GM18907 (cell line): ENCODE results near the gene MRPL27.

ENCODE experiments used
- ATAC-seq: cut with Tn5 transposase; IDR thresholded peaks from one replicate; pipeline ENCODE4 v1.9.1; 2021; ENCODE audit warnings: mild to moderate bottlenecking, moderate library complexity; ENCODE audit not compliant: unreplicated experiment

Gene MRPL27

DNA sequence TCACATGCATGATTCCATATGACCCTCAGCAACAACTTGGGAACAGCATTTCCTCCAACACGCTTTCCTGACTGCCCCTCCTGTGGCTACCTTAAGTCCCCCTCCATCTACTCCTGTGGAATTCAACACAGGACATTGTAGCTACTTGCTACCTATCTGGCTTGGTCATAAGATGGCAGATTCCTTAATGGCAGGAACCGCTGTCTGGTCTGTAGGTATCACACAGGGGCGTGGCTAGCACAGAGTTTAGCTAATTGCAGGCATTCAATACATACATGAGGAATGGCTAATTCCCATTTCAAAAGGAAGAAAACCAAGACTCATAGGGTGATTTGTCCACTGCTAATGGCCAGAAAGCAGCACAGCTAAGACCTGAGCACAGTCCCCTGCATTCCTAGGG, 15.7 kb upstream of the MRPL27 start:
- no peak for ATAC-seq

DNA sequence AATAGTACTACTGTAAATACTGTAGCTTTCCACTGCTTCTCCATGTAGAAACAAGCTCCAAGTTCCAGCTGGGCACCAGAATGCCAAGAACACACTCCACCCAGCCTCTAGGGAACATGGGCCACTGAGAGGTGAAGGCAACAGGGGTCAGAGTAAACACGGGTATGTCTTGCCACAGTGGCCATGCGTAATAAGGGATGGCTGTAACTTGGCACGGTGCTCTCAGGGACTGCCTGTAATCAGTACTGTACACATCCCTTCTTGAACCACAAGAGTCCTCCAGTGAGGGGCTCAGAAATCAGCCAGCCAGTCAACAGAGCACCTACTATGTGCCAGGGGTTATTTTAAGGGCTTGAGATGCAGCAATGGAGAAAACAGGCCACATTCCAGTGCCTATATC, 13.5 kb upstream of the MRPL27 start:
- no peak for ATAC-seq

DNA sequence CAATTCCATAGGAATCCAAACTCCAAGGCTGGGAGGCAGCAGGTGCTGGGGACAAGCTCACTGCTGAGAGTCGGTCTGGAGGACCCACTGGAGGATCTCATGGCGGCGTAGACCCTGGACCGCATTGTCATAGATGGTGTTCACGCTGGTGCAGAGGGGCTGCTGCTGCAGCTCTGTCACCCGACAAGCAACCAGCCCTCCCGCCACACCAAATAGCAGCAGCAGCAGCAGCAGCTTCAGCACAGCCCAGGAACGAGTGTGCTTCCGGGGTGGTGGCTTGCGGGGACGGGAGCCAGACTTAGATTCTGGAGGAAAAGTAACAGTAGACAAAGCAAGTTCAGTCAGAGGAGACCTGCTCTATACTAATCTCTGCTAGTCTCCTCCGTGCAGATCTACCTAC, 9.9 kb upstream of the MRPL27 start:
- no peak for ATAC-seq

DNA sequence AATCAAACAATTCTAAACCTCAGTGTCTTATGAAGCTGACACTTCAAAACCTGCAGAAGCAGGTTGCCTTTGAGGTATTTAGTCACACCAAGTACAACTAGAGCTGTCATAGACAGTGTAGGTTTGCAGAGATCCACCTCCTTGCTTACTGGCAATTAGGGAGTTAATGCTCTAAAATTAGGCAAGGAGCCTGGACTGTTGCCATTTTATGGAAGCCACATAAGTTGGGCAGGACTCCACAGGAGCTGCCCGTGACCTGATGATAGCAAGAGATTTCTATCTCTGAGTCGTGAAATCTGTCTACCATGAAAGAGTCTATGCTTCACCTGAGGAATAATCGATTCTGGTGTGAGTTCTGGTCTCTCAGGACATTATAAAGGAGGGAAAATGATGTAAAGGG, 8.9 kb upstream of the MRPL27 start:
- no peak for ATAC-seq

DNA sequence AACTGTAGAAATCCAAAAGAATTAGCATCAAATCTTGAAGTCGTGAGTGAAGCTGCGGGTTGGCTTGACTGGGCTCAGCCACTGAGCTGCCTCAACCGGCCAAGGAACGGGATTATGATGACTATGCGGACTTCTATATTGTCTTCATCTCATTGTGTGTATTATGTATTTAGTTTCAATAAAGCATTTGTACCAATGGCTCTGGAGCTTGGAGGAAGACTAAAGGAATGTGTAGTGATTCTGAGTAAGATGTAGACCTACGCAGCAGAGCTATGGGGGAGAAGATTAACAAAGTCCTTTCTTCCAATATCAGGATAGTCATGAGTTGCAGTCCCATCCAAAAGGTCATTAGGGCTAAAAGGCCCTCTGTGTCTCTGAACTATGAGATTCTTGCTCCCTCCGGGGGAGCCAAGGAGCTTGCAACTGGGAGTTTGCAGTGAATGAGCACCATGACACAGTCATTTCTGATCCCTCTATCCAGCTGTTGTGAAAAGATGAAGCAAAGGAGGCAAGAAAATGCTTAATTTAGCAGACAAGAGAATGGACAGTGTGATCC, 8.4 kb upstream of the MRPL27 start:
- no peak for ATAC-seq

DNA sequence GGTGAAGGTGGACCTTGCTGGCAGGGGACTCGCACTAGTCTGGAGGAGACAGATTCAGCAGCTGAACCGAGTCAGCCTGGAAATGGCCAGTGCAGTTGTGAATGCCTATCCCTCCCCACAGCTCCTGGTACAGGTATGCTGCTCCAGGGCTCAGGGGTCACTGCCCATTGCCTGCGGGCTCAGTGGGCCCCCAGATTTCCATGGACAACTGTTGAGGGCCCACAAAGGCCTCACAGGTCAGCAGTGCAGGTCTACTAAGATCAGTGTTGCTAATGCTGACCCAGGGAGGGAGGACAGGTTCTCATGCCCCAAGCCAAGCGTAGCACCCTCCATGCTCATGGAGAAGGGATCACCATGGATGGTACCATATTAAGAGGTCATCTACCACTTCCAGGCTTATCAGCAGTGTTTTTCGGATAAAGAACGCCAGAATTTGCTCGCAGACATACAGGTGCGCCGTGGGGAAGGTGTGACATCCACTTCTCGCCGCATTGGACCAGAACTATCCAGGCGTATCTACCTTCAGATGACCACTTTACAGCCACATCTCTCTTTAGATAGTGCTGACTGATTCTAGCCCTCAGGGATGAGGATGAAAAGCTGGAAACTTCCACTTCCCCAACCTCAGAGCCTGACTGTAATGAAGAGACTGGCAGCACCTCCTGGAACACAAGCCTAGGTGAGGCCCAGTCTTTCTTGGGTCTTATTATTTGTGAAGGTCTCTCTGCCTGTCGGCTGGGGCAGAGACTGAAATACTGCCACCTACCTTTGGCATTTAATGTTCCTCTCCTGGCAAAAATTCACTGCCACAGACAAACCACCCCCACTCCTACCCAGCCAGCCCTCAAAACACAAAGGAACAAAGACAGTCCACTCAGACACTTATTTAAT, 7.6 kb upstream of the MRPL27 start:
- ATAC-seq = no peak

DNA sequence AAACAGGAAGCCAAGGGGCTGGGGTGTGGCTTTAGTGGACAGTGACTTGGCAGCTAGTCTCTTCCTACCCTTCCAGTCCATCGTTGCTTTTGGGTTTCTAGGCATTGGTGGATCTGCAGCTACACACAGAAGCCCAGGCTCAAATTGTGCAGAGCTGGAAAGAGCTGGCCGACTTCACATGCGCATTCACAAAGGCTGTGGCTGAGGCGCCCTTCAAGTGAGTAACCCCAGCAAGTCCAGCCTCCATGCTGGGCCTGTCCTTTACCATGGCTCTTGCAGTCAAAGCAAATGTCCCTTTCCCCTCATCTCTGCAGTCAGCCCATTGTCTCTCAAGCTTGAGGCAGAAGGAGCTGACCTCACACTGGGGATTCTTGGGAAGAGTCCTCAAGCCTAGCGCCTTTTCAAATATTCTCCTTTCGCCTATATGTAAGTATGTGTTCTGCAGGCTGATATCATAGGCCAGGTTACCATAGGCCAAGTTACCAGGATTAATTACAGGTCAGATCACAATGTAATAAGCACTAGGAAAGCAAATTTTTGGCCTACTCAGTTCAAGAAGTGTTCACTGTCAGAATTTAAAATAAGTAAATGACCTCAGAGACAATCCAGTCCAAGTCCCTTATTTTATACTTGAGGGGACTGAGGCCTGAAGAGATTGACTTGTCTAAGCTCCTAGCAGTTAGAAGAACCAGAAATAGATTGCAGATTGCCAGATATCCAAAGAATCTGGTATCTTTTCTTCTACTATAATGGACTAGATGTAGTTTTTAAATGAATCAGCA, 6.6 kb upstream of the MRPL27 start:
- ATAC-seq = no peak

DNA sequence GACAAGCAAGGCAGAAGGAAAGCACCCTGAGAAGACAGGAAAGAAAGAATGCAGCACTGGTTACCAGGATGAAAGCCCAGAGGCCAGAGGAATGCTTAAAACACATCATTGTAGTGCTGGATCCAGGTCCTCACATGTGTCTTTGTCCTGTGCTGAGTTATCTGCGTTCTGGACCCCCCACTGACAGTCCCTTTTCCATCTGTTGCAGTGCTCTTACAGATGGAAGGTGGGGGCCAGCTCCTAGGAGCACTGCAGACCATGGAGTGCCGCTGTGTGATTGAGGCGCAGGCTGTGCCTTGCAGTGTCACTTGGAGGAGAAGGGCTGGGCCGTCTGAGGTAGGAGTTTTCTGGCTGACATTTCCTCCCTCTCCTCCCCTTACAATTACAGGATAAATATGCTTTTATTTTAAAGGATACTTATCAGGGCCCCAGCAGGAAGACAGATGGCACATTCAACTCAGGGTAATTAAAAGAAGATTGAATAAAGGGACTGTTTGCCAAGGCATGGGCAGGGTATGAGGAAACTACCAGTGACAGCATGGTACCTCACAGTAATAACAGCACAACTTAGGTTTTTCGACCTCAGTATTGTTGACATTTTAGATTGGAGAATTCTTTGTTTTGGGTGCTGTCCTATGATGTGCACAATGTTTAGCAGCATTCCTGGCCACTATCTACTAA, 3.0 kb upstream of the MRPL27 start:
- no peak for ATAC-seq

DNA sequence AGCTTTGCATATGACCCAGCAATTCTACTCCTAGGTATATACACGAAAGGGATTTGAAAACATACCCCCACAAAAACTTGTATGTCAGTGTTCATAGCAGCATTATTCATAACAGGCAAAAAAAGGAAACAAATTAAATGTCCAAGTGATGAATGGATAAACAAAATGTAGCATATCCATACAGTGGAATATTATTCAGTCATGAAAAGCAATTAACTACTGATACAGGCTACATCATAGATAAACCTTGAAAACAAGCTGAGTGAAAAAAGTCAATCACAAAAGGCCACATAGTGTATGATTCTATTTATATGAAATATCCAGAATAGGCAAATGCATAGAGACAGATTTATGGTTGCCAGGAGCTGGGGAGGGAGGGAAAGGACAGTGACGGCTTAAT, 721 bp upstream of the MRPL27 start:
- no peak for ATAC-seq

DNA sequence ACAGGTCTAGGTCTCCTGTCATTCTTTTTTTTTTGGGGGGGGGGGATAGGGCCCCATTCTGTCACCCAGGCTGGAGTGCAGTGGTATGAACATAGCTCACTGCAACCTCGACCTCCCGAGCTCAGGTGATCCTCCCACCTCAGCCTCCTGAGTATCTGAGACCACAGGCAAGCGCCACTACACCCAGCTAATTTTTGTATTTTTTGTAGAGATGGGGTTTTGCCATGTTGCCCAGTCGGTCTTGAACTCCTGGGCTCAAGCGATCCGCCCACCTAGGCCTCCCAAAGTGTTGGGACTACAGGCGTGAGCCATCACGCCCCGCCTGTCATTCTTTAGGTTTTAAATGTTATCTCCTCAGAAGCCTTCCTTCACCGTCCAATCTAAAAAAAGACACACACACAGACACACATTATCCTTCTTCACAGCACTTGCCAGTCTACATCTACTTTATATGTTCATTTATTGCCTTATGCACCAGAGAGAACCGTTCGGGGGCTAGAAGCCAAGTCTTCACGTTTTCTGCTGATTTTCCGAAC, 694 bp downstream of the MRPL27 start:
- ATAC-seq = no peak

DNA sequence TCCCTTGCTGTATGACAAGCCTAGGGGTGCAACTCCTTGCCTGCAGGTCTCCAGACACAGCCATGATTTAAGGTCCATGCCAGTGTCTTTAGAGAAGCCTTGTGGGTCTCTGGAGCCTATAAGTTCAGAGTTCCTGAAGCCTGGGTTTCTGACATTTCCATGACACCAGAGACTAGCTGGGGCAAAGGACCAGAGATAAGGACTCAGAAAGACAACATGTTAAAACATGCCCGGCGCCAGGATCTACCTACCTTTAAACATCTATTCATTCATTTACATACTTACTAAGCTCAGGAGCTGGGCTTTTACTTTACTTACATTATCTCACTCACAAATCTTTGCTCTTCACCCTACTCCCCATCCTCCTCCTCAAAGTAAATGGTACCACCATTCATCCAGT, 1.5 kb downstream of the MRPL27 start:
- ATAC-seq = no peak

DNA sequence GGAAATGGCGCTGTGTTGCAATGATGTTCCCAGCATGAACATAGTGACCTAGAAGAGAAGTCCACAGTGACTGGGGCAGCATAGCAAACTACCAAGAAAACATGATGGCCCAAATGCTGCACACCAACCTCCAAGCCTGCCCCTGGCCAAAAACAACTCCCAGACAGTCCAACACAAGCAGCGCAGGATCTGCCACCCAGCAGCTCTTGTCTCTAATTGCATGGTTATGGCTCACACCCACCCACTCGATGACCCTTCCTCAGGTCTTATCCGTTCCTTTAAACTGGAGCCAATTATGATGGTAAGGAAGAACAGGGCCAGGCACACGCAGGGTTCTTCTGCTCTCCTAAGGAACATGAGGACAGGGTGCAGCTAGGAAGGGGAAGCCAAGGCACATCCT, 2.9 kb downstream of the MRPL27 start:
- ATAC-seq = no peak

DNA sequence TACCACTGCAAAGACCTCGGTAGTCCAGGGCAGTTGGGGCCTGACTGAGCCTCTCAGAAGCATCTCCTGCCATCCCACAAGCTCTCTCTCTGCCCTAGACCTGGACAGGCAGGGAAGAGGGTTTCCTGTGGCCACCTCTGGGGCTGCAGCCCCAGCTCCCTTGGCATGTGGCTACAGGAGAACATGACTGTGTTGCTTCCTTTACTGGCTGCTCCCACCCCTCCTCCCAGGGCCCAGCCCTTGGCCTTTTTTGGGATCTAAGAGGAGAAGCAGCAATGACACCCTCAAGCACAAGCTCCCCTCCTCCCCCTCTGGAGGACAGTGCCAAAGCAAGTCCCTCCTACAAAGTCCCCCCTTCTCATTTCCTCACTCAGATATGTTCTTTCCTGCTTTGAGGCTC, 5.6 kb downstream of the MRPL27 start:
- ATAC-seq = no peak

DNA sequence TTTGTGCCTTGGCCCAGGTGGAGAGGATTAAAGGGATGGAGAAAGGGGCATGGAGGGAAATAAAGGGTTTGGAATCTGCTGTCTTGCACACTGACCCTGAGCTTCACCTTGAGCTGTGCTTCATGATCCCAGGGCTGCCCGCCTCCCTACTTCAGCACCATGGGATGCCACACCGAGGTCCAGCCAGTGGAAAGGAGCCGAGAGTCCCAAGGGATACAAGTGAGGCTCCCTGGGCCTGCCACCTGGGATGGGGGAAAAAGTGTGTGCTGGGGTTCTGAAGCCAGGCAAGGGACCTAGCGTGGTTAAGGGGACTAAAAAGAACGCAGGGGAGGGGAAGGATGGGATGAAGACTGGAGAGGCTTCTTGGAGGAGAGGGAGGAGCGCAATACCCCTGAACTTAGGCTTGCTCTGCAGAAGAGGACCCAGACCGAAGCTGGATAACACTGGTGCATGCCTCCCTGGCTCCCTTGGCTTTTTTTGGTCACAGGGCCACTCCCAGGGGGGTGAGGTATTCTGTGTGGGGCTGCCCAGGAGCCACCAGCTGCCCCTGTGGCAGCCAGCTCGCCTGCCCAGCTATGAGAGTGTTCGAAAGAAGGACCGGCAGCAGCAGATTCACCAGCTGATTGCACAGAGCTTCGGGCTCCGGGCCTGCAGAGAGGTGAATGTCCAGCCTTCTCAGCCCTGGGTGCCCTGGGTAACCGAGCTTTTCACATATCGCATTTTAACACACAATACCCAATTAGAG, 7.2 kb downstream of the MRPL27 start:
- no peak for ATAC-seq

DNA sequence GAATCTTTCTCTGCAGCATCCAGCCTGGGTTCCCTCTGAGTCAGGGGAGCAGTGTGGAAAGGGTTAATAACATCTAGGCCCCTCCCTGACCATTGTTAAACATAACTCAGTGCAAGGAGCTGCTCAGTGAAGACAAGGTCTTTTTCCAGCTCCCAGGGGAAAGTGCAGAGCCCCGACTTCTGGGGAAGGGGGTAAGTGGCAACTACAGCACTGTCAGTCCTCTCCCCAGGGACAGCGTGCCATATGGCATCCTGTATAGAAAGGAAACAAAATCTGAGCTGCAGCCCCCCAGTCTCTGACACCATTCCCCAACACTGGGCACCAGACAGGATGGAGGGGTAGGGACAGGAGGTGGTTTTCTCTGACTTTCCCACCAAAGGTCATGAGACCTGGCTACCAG, 7.8 kb downstream of the MRPL27 start:
- ATAC-seq = no peak

DNA sequence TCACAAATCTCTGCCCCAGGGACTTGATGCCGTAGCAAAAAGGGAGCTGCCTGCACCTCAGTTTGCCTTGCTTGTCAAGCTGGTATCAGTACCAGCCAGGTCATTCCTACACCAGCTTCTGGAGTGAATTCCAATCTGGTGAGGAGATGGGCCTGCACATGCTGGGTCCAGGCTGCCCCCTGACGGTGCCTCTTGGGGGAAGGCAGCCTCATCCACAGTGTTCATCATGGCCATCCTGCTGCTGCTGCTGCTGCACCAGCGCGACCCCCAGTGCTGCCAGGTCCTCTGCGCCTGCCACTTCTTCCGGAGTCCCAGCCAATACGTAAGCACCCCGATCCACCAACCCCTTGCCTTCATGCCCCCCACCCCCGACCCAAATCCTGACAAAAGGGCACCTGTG, 8.3 kb downstream of the MRPL27 start:
- ATAC-seq = no peak

DNA sequence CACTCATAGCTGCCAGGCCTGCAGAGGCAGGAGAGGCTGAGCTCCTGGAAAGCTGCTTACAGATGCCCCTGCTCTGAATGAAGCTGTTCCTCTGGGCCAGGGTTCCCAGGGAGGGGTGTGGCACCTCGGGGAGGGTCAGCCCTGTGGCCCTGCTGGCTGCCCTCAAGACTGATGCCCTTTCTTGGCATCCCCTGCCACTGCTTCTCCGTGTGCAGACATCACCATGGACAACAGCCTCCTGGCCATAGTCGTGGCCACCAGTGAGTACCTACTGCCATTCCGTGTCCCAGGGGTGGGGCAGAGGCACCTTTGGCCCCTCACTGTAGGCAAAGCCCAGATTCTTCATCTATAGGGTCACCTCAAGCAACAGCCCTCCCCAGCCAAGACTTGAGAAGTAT, 8.9 kb downstream of the MRPL27 start:
- no peak for ATAC-seq

DNA sequence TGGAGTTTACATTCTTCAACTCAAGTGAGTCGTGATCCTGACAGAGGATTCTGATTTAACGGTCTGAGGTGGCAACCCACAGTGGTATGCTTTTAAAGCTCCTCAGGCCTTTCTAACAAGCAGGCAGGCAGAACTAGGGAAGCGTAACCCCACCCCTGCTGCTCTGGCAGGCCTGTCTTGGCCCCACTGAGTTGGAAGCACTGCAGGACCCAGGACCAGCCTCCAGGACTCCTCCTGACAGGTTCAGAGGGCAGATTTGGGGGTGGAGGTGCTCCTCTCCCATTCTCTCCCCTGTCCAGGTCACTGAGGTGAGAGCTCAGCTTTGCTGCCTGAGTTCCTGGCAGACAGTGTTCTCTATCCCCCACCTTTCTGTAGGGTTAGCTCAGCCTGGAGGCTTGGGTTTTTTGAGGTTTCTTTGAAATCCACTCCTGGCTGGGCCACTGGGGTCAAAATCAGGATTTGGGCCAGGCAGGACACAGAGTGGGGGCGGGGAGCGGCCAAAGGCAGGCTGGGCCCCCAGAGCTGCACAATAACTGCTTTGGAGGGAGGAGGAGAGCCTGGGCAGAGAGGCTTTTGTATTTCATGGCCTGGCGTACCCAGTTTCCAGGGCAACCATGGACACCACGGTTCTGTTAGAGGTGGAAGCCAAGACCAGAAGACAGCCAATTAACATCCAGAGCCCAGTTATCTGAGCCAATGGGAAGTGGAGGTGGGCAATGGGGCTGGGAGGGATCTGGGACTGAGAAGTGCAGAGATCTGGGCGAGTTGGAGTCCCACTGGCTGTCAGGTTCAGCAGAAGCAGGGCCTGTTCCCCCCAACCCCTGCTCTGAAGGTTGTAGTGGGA, 9.5 kb downstream of the MRPL27 start:
- no peak for ATAC-seq

DNA sequence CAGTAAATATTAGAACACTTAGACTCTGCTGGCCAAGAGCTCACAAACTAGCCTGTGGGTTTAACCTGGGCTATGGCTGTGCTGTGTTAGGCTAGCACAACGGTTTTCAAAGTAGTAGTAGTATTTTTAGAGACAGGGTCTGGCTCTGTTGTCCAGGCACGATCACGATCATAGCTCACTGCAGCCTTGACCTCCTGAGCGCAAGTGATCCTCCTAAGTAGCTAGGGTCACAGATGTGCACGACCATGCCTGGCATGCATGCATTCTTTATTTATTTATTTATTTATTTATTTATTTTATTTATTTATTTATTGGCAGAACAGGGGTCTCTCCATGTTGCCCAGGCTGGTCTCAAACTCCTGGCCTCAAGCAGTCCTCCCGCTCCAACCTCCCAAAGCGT, 10.3 kb downstream of the MRPL27 start:
- ATAC-seq = no peak
